ENCODE data around the gene TMEM235.

DNA sequence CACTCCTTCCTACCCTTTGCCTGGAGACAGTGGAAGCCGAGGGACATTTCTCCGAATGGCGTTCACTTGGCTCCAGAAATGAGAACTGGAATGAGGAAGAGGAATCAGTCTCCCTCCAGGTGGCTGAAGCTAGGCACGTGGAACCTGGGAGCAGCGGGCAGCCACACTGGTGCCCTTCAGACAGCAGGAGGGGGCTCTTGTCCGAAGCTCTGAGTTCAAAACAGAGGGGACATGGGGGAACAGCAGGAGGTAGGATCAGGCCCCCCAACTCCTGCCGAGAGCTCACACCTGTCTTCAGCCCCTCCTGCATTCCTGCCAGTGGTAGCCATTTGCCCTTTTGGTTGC is 41.5 kb downstream of the TMEM235 start:
- TF ChIP-seq, protein P1, sequence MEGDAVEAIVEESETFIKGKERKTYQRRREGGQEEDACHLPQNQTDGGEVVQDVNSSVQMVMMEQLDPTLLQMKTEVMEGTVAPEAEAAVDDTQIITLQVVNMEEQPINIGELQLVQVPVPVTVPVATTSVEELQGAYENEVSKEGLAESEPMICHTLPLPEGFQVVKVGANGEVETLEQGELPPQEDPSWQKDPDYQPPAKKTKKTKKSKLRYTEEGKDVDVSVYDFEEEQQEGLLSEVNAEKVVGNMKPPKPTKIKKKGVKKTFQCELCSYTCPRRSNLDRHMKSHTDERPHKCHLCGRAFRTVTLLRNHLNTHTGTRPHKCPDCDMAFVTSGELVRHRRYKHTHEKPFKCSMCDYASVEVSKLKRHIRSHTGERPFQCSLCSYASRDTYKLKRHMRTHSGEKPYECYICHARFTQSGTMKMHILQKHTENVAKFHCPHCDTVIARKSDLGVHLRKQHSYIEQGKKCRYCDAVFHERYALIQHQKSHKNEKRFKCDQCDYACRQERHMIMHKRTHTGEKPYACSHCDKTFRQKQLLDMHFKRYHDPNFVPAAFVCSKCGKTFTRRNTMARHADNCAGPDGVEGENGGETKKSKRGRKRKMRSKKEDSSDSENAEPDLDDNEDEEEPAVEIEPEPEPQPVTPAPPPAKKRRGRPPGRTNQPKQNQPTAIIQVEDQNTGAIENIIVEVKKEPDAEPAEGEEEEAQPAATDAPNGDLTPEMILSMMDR (IDR thresholded peaks at IDR 0.05; ENCODE audit: low read depth, low read length, missing input control) = no peak
- TF ChIP-seq, protein P2, sequence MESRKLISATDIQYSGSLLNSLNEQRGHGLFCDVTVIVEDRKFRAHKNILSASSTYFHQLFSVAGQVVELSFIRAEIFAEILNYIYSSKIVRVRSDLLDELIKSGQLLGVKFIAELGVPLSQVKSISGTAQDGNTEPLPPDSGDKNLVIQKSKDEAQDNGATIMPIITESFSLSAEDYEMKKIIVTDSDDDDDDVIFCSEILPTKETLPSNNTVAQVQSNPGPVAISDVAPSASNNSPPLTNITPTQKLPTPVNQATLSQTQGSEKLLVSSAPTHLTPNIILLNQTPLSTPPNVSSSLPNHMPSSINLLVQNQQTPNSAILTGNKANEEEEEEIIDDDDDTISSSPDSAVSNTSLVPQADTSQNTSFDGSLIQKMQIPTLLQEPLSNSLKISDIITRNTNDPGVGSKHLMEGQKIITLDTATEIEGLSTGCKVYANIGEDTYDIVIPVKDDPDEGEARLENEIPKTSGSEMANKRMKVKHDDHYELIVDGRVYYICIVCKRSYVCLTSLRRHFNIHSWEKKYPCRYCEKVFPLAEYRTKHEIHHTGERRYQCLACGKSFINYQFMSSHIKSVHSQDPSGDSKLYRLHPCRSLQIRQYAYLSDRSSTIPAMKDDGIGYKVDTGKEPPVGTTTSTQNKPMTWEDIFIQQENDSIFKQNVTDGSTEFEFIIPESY (IDR thresholded peaks at IDR 0.05) = no peak
- TF ChIP-seq TAF1 (conservative IDR thresholded peaks at IDR 0.05) (no peak), FOXA1 (IDR thresholded peaks at IDR 0.05) (no peak), RAD21 (IDR thresholded peaks at IDR 0.05) (no peak), YY1 (IDR thresholded peaks at IDR 0.05) (no peak), JUND (IDR thresholded peaks at IDR 0.05) (no peak)
- TF ChIP-seq, protein P3, sequence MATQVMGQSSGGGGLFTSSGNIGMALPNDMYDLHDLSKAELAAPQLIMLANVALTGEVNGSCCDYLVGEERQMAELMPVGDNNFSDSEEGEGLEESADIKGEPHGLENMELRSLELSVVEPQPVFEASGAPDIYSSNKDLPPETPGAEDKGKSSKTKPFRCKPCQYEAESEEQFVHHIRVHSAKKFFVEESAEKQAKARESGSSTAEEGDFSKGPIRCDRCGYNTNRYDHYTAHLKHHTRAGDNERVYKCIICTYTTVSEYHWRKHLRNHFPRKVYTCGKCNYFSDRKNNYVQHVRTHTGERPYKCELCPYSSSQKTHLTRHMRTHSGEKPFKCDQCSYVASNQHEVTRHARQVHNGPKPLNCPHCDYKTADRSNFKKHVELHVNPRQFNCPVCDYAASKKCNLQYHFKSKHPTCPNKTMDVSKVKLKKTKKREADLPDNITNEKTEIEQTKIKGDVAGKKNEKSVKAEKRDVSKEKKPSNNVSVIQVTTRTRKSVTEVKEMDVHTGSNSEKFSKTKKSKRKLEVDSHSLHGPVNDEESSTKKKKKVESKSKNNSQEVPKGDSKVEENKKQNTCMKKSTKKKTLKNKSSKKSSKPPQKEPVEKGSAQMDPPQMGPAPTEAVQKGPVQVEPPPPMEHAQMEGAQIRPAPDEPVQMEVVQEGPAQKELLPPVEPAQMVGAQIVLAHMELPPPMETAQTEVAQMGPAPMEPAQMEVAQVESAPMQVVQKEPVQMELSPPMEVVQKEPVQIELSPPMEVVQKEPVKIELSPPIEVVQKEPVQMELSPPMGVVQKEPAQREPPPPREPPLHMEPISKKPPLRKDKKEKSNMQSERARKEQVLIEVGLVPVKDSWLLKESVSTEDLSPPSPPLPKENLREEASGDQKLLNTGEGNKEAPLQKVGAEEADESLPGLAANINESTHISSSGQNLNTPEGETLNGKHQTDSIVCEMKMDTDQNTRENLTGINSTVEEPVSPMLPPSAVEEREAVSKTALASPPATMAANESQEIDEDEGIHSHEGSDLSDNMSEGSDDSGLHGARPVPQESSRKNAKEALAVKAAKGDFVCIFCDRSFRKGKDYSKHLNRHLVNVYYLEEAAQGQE (IDR thresholded peaks at IDR 0.05) = no peak

Data from liver (tissue), 3 donors.